ENCODE measurements around the gene LINGO3. TPM values are rescaled to one million over a fixed set of nuclear protein-coding genes. Genes with fewer than 3 reads are reported as not detected.

LINGO3 gene
- polyA plus RNA-seq, 1 donor (not counting 4 experiments of a cell fraction or from before 2014, with no cell fraction given), result not detected

DNA sequence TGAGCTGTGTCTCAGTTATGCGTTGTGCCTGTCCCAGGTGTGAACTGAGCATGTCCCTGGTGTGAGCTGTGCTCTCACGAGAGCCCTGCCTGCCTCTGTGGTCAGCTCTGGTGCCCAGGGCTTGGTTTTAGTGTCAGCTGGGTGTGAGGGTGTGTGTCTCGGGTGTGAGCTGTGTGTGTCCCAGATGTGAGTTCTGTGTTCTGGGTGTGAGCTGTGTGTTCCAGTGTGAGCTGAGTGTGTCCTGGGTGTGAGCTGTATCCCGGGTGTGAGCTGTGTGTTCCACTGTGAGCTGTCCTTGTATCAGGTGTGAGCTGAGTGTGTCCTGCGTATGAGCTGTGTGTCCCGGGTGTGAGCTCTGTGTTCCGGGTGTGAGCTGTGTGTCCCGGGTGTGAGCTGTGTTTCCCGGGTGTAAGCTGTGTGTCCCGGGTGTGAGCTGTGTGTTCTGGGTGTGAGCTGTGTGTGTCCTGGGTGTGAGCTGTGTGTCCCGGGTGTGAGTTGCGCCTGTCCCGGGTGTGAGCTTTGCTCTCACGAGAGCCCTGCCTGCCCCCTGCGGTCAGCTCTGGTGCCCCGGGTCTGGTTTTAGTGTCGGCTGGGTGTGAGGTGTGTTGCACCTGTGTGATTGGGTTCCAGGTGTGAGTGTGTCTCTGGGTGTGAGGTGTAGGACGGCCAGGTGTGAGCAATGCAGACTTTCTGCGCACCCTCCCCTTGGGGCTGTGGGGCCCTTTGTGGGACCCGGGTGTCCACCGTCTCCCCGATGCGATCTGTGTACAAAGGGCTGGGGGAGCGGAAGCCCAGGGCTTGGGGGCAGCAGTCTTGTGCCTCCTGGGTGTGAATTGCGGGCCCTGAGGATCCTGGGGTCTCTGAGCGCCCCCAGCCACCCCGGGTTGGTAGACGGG, 18.9 kb downstream of the LINGO3 start:
- Histone ChIP-seq H3K4me3 (ENCODE audit: control insufficient read depth in 2 of 3, extremely low read depth in 1 of 3, insufficient read depth in 2 of 3, low read depth in 1 of 3, low read length in 3 of 3) (no peak overlapping the region), H3K4me1 (ENCODE audit: control insufficient read depth, extremely low read depth, insufficient read depth, low read length) (no peaks in the 10 kb centered on the region), H3K9me3 (ENCODE audit: control insufficient read depth, low read depth, low read length) (no peaks in the 10 kb centered on the region), H3K27me3 (ENCODE audit: control insufficient read depth, extremely low read depth, insufficient read depth, low read length) (peaks cover 62% of the 10 kb centered on the region), H3K4me2 (ENCODE audit: control insufficient read depth, extremely low read depth, insufficient read depth, low read depth, low read length) (no peak overlapping the region), H2AFZ (ENCODE audit: control insufficient read depth, low read length) (no peak overlapping the region), H3K79me2 (ENCODE audit: control insufficient read depth, insufficient read depth, low read length) (no peaks in the 10 kb centered on the region), H3K9me1 (ENCODE audit: control insufficient read depth, extremely low read depth, insufficient read depth, low read length) (no peaks in the 10 kb centered on the region), H3K9ac (ENCODE audit: control insufficient read depth, extremely low read depth, insufficient read depth, low read length) (no peak overlapping the region), H4K20me1 (ENCODE audit: control insufficient read depth, extremely low read depth, insufficient read depth, low read length) (no peaks in the 10 kb centered on the region), H3K36me3 (ENCODE audit: control insufficient read depth in 2 of 2, extremely low read depth in 1 of 2, insufficient read depth in 2 of 2, low read length in 2 of 2) (no peaks in the 10 kb centered on the region), H3K27ac (ENCODE audit: control insufficient read depth, insufficient read depth, low read length) (no peak overlapping the region)
- TF ChIP-seq, protein P1, sequence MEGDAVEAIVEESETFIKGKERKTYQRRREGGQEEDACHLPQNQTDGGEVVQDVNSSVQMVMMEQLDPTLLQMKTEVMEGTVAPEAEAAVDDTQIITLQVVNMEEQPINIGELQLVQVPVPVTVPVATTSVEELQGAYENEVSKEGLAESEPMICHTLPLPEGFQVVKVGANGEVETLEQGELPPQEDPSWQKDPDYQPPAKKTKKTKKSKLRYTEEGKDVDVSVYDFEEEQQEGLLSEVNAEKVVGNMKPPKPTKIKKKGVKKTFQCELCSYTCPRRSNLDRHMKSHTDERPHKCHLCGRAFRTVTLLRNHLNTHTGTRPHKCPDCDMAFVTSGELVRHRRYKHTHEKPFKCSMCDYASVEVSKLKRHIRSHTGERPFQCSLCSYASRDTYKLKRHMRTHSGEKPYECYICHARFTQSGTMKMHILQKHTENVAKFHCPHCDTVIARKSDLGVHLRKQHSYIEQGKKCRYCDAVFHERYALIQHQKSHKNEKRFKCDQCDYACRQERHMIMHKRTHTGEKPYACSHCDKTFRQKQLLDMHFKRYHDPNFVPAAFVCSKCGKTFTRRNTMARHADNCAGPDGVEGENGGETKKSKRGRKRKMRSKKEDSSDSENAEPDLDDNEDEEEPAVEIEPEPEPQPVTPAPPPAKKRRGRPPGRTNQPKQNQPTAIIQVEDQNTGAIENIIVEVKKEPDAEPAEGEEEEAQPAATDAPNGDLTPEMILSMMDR (optimal IDR thresholded peaks at IDR 0.05 in 1 of 3, IDR thresholded peaks at IDR 0.05 in 1 of 3, conservative IDR thresholded peaks at IDR 0.05 in 1 of 3; ENCODE audit: extremely low read depth in 1 of 3, insufficient read depth in 2 of 3, low read length in 3 of 3), result no peak
- TF ChIP-seq EZH2 (IDR thresholded peaks at IDR 0.05; ENCODE audit: low read length), result peak; percentile 68
- dilution Hi-C loops (cut with MboI; ENCODE audit: extremely low pct_ligation_motif_present, low sequenced_read_pairs), result no loop called here
- DNase-seq (ENCODE audit: low read depth, low spot score) (no peak), FAIRE-seq (no peak)

DNA sequence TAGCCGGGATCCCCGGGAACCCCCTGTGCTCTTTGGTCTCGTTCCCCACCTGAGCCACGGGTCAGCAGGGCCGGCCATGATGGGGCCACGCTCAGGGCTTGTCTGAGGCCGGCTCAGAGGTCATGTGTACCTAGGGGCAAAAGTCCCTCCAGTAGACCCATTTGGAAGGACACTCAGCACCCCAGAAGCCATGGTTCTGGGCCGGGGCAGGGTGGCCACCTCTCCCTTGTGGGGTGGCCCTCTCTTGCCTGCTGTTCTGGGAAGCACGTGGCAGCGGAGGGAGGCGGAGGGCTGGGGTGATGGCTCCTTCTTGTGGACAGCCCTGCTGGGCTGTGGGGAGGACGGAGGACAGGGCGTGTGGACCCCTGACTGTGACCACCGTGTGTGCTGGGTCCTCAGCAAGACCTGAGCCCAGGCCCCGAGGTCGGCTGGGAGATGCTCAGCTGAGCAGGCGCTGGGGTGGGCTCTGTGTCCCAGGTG, 19.6 kb downstream of the LINGO3 start:
- Histone ChIP-seq H3K79me2 (ENCODE audit: control insufficient read depth, insufficient read depth, low read length) (no peaks in the 10 kb centered on the region), H3K4me1 (ENCODE audit: control insufficient read depth, extremely low read depth, insufficient read depth, low read length) (no peaks in the 10 kb centered on the region), H2AFZ (ENCODE audit: control insufficient read depth, low read length) (no peak overlapping the region), H3K36me3 (ENCODE audit: control insufficient read depth in 2 of 2, extremely low read depth in 1 of 2, insufficient read depth in 2 of 2, low read length in 2 of 2) (no peaks in the 10 kb centered on the region), H3K4me2 (ENCODE audit: control insufficient read depth, extremely low read depth, insufficient read depth, low read depth, low read length) (no peak overlapping the region), H3K4me3 (ENCODE audit: control insufficient read depth in 2 of 3, extremely low read depth in 1 of 3, insufficient read depth in 2 of 3, low read depth in 1 of 3, low read length in 3 of 3) (no peak overlapping the region), H3K9ac (ENCODE audit: control insufficient read depth, extremely low read depth, insufficient read depth, low read length) (no peak overlapping the region), H3K9me1 (ENCODE audit: control insufficient read depth, extremely low read depth, insufficient read depth, low read length) (no peaks in the 10 kb centered on the region), H3K27ac (ENCODE audit: control insufficient read depth, insufficient read depth, low read length) (no peak overlapping the region), H4K20me1 (ENCODE audit: control insufficient read depth, extremely low read depth, insufficient read depth, low read length) (no peaks in the 10 kb centered on the region), H3K27me3 (ENCODE audit: control insufficient read depth, extremely low read depth, insufficient read depth, low read length) (peaks cover 55% of the 10 kb centered on the region), H3K9me3 (ENCODE audit: control insufficient read depth, low read depth, low read length) (no peaks in the 10 kb centered on the region)
- no peak for FAIRE-seq
- DNase-seq (ENCODE audit: low read depth, low spot score), result no peak
- TF ChIP-seq, protein P1 (optimal IDR thresholded peaks at IDR 0.05 in 1 of 3, IDR thresholded peaks at IDR 0.05 in 1 of 3, conservative IDR thresholded peaks at IDR 0.05 in 1 of 3; ENCODE audit: extremely low read depth in 1 of 3, insufficient read depth in 2 of 3, low read length in 3 of 3), result no peak
- TF ChIP-seq EZH2 (IDR thresholded peaks at IDR 0.05; ENCODE audit: low read length), result no peak
- dilution Hi-C loops (cut with MboI; ENCODE audit: extremely low pct_ligation_motif_present, low sequenced_read_pairs), result no loop called here

Data from keratinocyte (primary cell).